NCI-H774 (cell line): ENCODE measurements around the gene CSNK2B.
"Not testable (repeated sequence)": the region's sequence is repeated elsewhere in the genome, so short reads cannot be mapped to it uniquely, and the experiment has no call there.

Experiments
- DNase-seq: peaks from one replicate; lab custom pipeline; 2025; lab: John Stamatoyannopoulos, UW

The CSNK2B gene

GRCh38 chr6:31687860-31688693, 22.2 kb downstream of the CSNK2B start:
- DNase-seq, result no peak

GRCh38 chr6:31689249-31690110, 23.6 kb downstream of the CSNK2B start:
- no peak for DNase-seq

GRCh38 chr6:31690231-31691077, 24.6 kb downstream of the CSNK2B start:
- no peak for DNase-seq

DNA sequence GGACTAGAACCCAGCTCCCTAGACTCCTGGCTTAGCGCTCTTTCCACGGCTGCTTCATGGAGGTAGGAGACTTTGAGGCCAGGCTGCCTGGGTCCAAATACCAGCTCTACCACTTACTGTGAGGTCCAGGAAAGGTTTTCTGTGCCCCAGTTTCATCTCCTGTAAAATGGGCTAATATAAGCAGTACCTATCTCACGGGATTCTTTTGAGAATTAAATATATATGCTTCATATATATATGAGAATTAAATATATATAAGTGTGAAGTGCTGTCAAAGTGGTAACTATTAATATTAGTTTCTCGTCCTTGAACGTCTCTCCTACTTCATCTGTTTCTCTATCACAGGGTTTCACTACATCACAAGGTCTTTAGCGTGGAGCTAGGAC, 25.2 kb downstream of the CSNK2B start:
- no peak for DNase-seq

DNA sequence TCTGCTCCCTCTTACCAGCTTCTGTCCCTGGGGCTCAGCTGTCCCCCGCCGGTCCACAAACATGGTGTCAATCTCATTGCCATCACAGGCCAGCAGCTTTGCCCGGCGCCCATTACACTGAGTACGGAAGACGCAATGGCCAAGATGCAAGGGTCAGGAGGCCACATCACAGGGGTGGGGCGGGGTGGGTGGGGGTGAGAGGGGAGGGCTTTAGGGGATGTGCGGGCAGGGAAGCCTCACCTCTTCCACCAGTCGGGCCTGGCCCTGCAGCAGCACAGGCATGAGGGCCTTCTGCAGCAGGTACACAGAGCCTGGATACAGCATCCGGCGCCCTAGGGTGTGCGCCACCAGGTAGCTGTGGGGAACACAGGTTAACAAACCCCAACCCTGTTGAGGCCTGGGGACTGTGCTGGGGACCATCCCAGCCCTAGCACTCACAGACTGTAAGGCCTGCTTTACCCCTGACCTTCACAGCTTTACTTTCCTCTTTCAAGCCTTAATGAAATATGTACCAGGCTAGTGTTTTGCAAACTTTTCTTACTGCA, 25.8 kb downstream of the CSNK2B start:
- no peak for DNase-seq

DNA sequence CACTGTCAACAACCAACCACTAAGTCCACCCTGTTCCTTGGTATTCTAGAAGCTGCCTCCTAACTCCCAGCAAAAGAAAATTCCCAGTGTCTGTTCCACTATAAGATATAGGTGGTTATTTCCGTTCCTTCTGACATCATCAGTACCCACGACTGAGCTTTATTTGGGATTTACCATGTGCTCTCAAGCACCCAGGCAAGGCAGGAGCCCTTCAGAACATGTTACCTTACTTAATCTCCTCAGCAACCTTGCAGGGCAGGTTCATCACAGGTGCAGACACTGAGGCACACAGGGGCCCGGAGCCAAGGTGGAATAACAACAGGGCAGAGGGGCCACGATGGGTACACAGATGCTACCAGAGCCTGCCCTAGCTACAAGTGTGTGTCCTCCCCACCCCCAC, 26.5 kb downstream of the CSNK2B start:
- DNase-seq, result no peak

DNA sequence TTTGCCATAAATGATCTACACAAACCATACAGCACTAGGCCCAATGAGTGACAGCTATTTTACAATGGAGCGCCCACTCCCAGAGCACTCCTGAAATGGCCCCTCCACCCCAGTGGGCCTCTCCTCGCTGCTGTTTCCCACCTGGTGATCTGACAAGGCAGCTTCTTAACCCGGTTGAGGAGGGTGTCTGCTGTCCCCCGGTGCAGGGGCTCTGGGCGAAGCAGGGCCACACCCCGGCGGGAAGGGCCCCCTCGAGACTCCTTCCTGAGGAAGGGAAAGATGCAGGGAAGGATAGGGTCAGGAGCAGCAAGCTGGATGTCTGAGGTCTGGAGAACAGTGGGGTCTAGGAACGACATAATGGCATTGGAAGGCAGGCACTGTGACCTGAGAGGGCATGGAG, 27.0 kb downstream of the CSNK2B start:
- DNase-seq, result no peak

DNA sequence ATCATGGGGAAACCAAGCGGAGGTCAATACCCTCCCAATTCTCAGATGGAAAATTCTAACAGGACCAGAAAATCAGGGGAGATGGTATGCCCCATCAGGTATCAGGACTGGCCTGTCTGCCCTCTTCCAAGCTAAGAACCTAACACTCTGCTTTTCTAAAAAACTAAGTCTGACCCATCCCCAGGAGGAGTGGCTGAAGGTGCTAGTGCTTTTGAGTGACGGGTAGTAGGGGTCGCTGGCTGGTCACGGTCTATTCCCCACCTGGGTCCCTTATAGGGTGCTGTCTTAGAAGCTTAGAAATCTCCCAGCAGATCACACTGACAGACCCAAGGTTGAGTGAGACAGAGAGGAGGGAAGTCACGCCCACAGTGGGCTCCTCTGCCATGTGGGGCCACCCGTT, 27.7 kb downstream of the CSNK2B start:
- DNase-seq, result no peak

- DNase-seq, result no peak
Measured at GRCh38 chr6:31697555-31697954, 31.7 kb downstream of the CSNK2B start.

GRCh38 chr6:31700740-31701401, 35.0 kb downstream of the CSNK2B start:
- no peak for DNase-seq

DNA sequence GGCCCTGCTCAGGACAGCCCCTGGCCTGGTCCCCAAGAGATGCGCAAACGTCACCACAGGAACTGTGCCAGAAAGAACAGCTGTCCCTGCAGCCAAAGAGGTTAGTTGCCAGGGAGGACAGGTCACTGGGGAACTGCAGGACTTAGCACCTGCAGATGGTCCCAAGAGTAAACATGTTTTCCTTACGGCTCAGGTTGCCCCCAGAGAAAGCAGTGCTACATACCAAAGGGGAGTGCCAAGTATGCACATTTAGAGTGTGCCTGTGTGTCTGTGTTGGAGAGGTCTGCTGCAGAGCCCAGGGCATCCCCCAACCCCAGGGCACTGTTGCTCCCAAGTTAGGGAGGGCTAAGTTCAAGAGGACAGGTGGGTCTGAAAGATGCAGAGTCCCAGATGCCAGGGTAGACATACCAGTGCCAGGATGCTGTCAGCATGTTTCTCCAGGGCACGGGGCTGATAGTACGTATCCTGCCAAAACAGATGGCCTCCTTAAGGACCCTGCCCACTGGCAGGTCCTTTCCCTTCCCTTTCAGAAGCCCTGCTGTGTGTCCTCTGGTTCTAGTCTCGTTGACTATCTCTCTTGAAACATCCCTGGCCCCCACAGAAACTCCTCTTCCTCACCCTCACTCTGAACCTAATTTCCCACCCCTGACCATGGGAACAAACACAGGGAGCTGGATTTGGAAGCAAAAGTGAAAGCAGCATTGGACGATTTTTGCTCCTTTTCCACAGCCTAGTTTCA, 36.0 kb downstream of the CSNK2B start:
- DNase-seq, result peak; percentile 25

DNA sequence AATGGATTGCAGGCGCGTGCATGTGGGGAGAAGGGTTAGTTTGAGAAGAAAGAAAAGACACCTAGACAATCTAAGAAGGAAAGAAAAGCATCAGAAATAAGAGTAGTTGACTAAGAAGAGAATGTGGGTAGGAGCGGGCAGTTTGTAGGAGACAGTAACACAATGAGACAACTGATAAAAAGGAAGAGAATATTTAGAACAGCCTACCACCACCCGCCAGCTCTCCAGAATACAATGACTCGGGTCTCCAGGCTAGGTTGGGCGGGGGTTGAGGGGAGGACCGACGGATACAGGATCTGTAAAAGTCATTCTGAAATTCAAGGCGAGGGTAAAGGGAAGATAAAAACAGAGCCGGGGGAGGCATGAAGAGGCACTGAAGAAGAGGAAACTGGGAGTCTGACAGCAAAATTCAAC, 36.5 kb downstream of the CSNK2B start:
- no peak for DNase-seq

- DNase-seq, result peak; percentile 95
Measured at GRCh38 chr6:31702819-31703716, 37.2 kb downstream of the CSNK2B start, which contains the start of gene ABHD16A. Gene ABHD16A (minus strand): TSS chr6:31703324. CDS start chr6:31703281, 43 bp downstream.

GRCh38 chr6:31705931-31706330, 40.1 kb downstream of the CSNK2B start:
- DNase-seq, result no peak

DNA sequence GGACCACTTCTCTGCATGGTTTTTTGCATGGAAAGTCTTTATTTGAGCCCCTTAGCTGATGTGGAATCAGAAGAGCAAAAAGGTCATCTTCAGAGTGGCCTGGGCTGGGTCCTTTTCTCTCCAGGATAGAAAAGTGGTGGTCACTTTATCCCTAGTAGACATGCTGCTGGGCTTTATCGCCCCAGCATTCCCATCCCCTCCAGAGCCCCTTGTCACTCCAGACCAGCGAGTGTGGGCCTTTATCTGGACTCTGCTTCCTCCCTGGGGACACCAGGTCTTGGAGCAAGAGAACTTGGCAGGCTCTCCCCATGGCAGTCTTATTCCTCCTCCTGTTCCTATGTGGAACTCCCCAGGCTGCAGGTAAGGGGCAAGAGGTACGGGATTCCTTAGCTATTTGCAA, 40.7 kb downstream of the CSNK2B start, which contains the start of gene LY6G6F:
TSS of gene LY6G6F (plus strand) at position 268 of the 400 bp plus-strand sequence. CDS start at position 309, 41 bp downstream.
- no peak for DNase-seq

GRCh38 chr6:31707701-31708100, 41.8 kb downstream of the CSNK2B start:
- DNase-seq, result no peak

DNA sequence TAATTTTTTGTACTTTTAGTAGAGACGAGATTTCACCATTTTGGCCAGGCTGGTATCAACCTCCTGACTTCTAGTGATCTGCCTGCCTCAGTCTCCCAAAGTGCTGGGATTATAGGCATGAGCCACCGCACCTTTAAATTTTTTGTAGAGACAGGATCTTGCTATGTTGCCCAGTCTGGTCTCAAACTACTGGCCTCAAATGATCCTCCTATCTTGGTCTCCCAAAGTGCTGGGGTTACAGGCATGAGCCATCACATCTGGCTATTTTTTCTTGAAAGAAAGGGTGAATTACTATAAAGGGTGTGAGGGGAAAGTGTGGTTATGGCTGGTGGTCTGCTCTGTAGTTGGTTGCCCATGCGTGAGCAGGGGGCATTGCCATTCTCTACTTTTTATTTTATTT, 42.3 kb downstream of the CSNK2B start:
- DNase-seq, result no peak

DNA sequence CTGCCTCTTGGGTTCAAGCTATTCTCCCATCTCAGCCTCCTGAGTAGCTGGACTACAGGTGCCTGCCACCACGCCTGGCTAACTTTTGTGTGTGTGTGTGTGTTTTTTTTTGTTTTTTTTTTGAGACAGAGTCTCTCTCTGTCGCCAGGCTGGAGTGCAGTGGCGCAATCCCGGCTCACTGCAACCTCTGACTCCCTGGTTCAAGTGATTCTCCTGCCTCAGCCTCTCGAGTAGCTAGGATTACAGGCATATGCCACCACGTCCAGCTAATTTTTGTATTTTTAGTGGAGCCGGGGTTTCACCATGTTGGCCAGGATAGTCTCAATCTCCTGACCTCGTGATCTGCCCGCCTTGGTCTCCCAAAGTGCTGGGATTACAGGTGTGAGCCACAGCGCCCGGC, 43.3 kb downstream of the CSNK2B start:
- DNase-seq, result not testable (repeated sequence)

DNA sequence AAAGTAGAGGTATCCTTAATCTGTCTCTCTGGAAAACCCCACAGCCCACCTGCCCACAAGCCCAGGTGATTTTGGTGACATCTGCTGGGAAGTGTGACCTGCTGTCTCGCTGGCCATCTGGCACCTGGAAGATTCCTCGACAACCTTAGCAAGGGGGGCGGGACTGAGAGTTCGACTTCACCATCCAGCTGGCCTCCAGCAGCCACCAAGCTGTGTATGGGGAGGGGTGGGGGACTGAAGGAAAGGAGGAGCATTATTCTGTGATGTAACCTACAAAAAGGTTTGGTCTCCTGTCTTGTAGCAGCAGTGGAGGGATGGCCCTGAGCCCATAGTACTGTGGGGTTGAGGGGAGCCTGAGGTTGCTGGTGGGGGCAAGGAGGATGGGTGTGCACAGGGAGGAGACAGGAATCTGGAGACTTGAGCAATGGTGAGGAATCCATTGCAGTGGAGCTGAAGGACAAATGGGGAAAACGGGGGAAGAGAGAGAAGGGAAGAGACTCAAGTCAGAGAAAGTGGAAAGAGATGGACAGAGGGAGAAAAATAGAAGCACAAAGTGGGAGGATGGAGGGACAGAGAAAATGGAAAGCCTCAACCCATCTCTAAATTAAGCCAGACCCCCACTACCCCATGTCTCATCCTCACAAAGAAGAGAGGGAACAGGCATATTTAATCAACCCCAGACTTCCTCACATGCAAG, 44.8 kb downstream of the CSNK2B start:
- no peak for DNase-seq
